HL-60 (cell line): Measurements from ENCODE around the gene PRAMEF20.

Source experiments
- DNase-seq, 2 experiments: peaks; one replicate each; pipeline ENCODE4 v3.0.0-alpha.2; 2010 to 2020; ENCODE audit warnings: low read depth in 1 of 2, low spot score in 1 of 2
- H3K27ac ChIP-seq: fragments of 250-450 bp; sonication (Bioruptor Pico); replicated peaks from 2 replicates; pipeline ENCODE4 v1.5.1; 2020; ENCODE audit warnings: mild to moderate bottlenecking, moderate library complexity
- H3K27me3 ChIP-seq: fragments of 250-450 bp; sonication (Bioruptor Pico); 2 replicates; pipeline ENCODE4 v1.5.1; 2021; ENCODE audit warnings: mild to moderate bottlenecking, moderate library complexity; ENCODE audit not compliant: insufficient read depth, poor library complexity, severe bottlenecking
- H3K4me3 ChIP-seq: replicated peaks from 2 replicates; pipeline ENCODE4 v1.5.1; 2011; ENCODE audit warnings: mild to moderate bottlenecking, control low read depth, low read length; ENCODE audit not compliant: insufficient read depth
- CTCF ChIP-seq: IDR thresholded peaks from one replicate; pipeline ENCODE4 v1.5.1; 2011; ENCODE audit warnings: low read length, control low read depth, inconsistent platforms; ENCODE audit not compliant: insufficient read depth
- GABPA ChIP-seq: IDR thresholded peaks from 2 replicates; pipeline ENCODE4 v1.6.1; 2012; ENCODE audit warnings: low read depth
- POLR2AphosphoS5 ChIP-seq: IDR thresholded peaks from 2 replicates; pipeline ENCODE4 v1.6.1; 2012; ENCODE audit warnings: low read depth
- REST ChIP-seq: IDR thresholded peaks from 2 replicates; pipeline ENCODE4 v1.6.1; 2012; ENCODE audit warnings: low read depth; ENCODE audit not compliant: insufficient replicate concordance
- SPI1 ChIP-seq: IDR thresholded peaks from 2 replicates; pipeline ENCODE4 v1.6.1; 2012; ENCODE audit warnings: low read depth, mild to moderate bottlenecking, borderline replicate concordance

Gene PRAMEF20

GRCh38 chr1:13469343-13469742, 59.1 kb downstream of the PRAMEF20 start:
- DNase-seq: no peak
- no peak overlapping the region for H3K27ac ChIP-seq

More at GRCh38 chr1:13469343-13469742, 59.1 kb downstream of the PRAMEF20 start:
- no peaks in the 10 kb centered on the region for H3K27me3 ChIP-seq
- TF ChIP-seq REST (no peak), CTCF (no peak), POLR2AphosphoS5 (no peak), SPI1 (no peak), GABPA (no peak)
- H3K4me3 ChIP-seq: no peak overlapping the region
